ENCODE data around the gene SLC6A5.

DNA sequence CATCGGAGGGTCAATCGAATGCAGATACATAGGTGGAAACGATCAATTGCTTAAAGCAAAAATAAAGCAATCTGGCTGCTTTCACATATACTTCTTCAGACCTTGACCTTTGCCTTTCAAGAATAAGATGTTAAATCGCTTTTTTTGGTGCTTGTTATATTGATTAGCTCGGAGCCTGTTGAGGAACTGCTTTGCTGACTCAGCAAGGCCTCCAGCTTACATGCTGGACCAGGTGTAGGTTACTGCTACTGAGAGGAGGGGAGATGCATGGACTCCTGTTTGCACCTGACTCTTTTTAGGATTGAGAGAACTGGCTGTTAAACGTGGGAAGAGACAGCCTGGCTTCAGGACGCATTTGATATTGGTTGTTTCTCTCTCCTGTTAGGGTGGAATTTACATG is 38.7 kb downstream of the SLC6A5 start:
- TF ChIP-seq, protein P1, sequence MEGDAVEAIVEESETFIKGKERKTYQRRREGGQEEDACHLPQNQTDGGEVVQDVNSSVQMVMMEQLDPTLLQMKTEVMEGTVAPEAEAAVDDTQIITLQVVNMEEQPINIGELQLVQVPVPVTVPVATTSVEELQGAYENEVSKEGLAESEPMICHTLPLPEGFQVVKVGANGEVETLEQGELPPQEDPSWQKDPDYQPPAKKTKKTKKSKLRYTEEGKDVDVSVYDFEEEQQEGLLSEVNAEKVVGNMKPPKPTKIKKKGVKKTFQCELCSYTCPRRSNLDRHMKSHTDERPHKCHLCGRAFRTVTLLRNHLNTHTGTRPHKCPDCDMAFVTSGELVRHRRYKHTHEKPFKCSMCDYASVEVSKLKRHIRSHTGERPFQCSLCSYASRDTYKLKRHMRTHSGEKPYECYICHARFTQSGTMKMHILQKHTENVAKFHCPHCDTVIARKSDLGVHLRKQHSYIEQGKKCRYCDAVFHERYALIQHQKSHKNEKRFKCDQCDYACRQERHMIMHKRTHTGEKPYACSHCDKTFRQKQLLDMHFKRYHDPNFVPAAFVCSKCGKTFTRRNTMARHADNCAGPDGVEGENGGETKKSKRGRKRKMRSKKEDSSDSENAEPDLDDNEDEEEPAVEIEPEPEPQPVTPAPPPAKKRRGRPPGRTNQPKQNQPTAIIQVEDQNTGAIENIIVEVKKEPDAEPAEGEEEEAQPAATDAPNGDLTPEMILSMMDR (IDR thresholded peaks at IDR 0.05) = no peak
- no peak for TF ChIP-seq POLR2A (IDR thresholded peaks at IDR 0.05)
